ENCODE data around the gene HAGHL. TPM values are rescaled to one million over a fixed set of nuclear protein-coding genes. Genes with fewer than 3 reads are reported as not detected.

HAGHL gene
- polyA plus RNA-seq, 1 donor (not counting 4 experiments of a cell fraction or from before 2014, with no cell fraction given) = 8.0 TPM

DNA sequence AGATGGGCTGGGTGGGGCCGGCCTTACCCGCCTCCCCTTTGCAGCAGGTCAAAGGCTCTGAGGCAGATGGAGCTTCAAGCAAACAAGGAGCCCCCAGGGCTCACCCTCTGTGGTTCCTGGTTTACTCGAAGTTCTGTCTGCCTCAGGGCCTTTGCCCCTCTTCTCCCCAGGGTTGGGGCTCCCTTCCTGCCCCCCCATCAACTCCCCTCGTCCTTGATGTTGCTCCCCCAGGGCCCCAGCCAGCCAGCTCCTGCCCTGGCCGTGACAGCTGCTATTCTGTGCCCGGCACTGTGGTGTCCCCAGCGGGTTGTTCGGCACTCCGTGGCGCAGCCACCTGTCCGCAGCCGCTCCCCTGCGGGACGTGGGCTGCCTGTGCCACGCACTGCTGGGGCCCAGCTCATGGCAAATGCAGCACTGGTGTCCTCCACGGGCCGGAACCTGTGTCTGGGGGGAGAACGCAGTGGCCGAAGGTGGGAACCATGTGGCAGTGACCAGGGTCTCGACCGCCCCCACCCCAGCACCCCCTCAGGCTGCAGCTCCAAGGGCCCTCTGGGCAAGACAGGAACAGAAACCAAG is 16.3 kb upstream of the HAGHL start:
- peaks cover 12% of the 10 kb centered on the region for H3K4me1 ChIP-seq (ENCODE audit: control insufficient read depth, extremely low read depth, insufficient read depth, low read length)
- peaks cover 2% of the 10 kb centered on the region for H4K20me1 ChIP-seq (ENCODE audit: control insufficient read depth, extremely low read depth, insufficient read depth, low read length)
- peaks cover 57% of the 10 kb centered on the region for H3K27me3 ChIP-seq (ENCODE audit: control insufficient read depth, extremely low read depth, insufficient read depth, low read length)
- H3K36me3 ChIP-seq (ENCODE audit: control insufficient read depth in 2 of 2, extremely low read depth in 1 of 2, insufficient read depth in 2 of 2, low read length in 2 of 2) = no peaks in the 10 kb centered on the region
- DNase-seq (ENCODE audit: low read depth, low spot score) = no peak
- H3K79me2 ChIP-seq (ENCODE audit: control insufficient read depth, insufficient read depth, low read length) = no peaks in the 10 kb centered on the region
- H3K9me3 ChIP-seq (ENCODE audit: control insufficient read depth, low read depth, low read length) = no peaks in the 10 kb centered on the region
- TF ChIP-seq, protein P1, sequence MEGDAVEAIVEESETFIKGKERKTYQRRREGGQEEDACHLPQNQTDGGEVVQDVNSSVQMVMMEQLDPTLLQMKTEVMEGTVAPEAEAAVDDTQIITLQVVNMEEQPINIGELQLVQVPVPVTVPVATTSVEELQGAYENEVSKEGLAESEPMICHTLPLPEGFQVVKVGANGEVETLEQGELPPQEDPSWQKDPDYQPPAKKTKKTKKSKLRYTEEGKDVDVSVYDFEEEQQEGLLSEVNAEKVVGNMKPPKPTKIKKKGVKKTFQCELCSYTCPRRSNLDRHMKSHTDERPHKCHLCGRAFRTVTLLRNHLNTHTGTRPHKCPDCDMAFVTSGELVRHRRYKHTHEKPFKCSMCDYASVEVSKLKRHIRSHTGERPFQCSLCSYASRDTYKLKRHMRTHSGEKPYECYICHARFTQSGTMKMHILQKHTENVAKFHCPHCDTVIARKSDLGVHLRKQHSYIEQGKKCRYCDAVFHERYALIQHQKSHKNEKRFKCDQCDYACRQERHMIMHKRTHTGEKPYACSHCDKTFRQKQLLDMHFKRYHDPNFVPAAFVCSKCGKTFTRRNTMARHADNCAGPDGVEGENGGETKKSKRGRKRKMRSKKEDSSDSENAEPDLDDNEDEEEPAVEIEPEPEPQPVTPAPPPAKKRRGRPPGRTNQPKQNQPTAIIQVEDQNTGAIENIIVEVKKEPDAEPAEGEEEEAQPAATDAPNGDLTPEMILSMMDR (optimal IDR thresholded peaks at IDR 0.05 in 1 of 3, IDR thresholded peaks at IDR 0.05 in 1 of 3, conservative IDR thresholded peaks at IDR 0.05 in 1 of 3; ENCODE audit: extremely low read depth in 1 of 3, insufficient read depth in 2 of 3, low read length in 3 of 3) = no peak
- no peak for TF ChIP-seq EZH2 (IDR thresholded peaks at IDR 0.05; ENCODE audit: low read length)
- H3K9ac ChIP-seq (ENCODE audit: control insufficient read depth, extremely low read depth, insufficient read depth, low read length) = no peak overlapping the region
- no peak overlapping the region for H3K27ac ChIP-seq (ENCODE audit: control insufficient read depth, insufficient read depth, low read length)
- no peak overlapping the region for H3K4me3 ChIP-seq (ENCODE audit: control insufficient read depth in 2 of 3, extremely low read depth in 1 of 3, insufficient read depth in 2 of 3, low read depth in 1 of 3, low read length in 3 of 3)
- no peaks in the 10 kb centered on the region for H3K9me1 ChIP-seq (ENCODE audit: control insufficient read depth, extremely low read depth, insufficient read depth, low read length)
- dilution Hi-C loops (cut with MboI; ENCODE audit: extremely low pct_ligation_motif_present, low sequenced_read_pairs) = no loop called here
- FAIRE-seq = no peak
- H2AFZ ChIP-seq (ENCODE audit: control insufficient read depth, low read length) = no peak overlapping the region
- H3K4me2 ChIP-seq (ENCODE audit: control insufficient read depth, extremely low read depth, insufficient read depth, low read depth, low read length) = no peak overlapping the region

DNA sequence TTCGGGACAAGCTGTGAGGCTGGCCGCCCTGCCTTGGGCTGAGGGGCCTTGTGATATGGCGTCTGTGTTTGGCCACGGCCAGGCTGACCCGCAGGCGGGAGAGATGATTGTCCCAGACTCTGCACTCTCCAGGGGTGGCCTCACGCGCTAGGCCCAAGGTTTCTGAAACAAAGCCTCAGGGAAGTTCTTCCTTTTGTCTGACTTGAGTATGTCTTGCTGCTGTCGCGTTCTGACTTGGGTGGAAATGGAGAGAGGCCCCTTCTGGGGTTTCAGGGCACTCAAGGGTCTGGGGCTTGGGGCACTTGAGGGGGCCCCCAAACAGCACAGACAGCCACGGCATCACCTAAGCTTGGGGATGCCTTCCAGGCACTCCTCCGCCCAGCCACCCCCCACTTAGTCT is 15.8 kb upstream of the HAGHL start:
- no peaks in the 10 kb centered on the region for H3K36me3 ChIP-seq (ENCODE audit: control insufficient read depth in 2 of 2, extremely low read depth in 1 of 2, insufficient read depth in 2 of 2, low read length in 2 of 2)
- no peak overlapping the region for H3K4me3 ChIP-seq (ENCODE audit: control insufficient read depth in 2 of 3, extremely low read depth in 1 of 3, insufficient read depth in 2 of 3, low read depth in 1 of 3, low read length in 3 of 3)
- peaks cover 55% of the 10 kb centered on the region for H3K27me3 ChIP-seq (ENCODE audit: control insufficient read depth, extremely low read depth, insufficient read depth, low read length)
- no peak overlapping the region for H2AFZ ChIP-seq (ENCODE audit: control insufficient read depth, low read length)
- dilution Hi-C loops (cut with MboI; ENCODE audit: extremely low pct_ligation_motif_present, low sequenced_read_pairs) = no loop called here
- FAIRE-seq = no peak
- no peak overlapping the region for H3K4me2 ChIP-seq (ENCODE audit: control insufficient read depth, extremely low read depth, insufficient read depth, low read depth, low read length)
- H3K79me2 ChIP-seq (ENCODE audit: control insufficient read depth, insufficient read depth, low read length) = peaks cover under 1% of the 10 kb centered on the region
- H3K9me3 ChIP-seq (ENCODE audit: control insufficient read depth, low read depth, low read length) = no peaks in the 10 kb centered on the region
- peaks cover 2% of the 10 kb centered on the region for H4K20me1 ChIP-seq (ENCODE audit: control insufficient read depth, extremely low read depth, insufficient read depth, low read length)
- TF ChIP-seq EZH2 (IDR thresholded peaks at IDR 0.05; ENCODE audit: low read length) = no peak
- H3K9ac ChIP-seq (ENCODE audit: control insufficient read depth, extremely low read depth, insufficient read depth, low read length) = no peak overlapping the region
- no peaks in the 10 kb centered on the region for H3K9me1 ChIP-seq (ENCODE audit: control insufficient read depth, extremely low read depth, insufficient read depth, low read length)
- H3K4me1 ChIP-seq (ENCODE audit: control insufficient read depth, extremely low read depth, insufficient read depth, low read length) = peaks cover 16% of the 10 kb centered on the region
- DNase-seq (ENCODE audit: low read depth, low spot score) = no peak
- no peak overlapping the region for H3K27ac ChIP-seq (ENCODE audit: control insufficient read depth, insufficient read depth, low read length)

All from keratinocyte (primary cell).